HG03460 (cell line): Measurements from ENCODE around the gene ICA1.
"Not testable (repeated sequence)": the region's sequence is repeated elsewhere in the genome, so short reads cannot be mapped to it uniquely, and the experiment has no call there.

Experiments used
- ATAC-seq: cut with Tn5 transposase; IDR thresholded peaks from one replicate; pipeline ENCODE4 v1.9.1; 2021; ENCODE audit not compliant: unreplicated experiment

The ICA1 gene

DNA sequence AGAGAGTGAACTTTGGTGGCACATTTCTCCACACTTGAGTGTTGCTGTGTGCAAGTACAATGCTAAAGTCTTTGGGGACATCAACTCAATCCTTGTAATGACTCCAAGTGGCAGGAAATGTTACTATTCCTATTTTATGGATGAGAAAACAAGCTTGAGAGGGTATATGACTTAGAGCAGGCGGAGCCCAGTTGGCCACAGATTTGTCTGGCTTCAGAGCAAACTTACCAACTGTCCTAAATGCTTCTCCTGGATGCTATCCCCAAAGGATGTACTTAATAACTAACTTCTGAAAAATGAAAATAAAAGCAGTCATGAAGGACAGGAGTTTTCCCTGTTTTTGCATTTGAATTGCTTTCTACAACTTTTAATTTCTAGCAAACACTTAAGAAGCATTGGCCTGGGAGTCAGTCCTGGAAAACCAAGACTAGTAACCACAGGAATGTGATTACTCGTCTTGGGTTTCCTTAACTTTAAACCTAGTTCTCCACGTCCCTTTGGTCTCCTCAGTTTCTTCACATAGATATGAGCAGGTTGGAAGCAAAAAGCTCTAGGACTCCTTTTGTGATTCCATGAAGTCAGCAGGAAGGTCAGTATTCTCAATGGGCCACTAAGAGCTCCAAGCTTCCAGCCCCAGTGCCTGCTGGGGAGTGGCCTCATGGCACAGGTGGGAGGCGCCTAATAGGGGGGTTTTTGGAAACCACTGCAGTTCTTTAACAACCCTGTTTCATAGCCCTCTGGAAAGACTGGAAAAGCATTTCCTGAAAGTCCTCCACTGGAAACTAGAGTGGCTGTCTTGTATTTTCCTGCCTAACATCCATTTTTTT is 152.6 kb downstream of the ICA1 start:
- ATAC-seq, result no peak

DNA sequence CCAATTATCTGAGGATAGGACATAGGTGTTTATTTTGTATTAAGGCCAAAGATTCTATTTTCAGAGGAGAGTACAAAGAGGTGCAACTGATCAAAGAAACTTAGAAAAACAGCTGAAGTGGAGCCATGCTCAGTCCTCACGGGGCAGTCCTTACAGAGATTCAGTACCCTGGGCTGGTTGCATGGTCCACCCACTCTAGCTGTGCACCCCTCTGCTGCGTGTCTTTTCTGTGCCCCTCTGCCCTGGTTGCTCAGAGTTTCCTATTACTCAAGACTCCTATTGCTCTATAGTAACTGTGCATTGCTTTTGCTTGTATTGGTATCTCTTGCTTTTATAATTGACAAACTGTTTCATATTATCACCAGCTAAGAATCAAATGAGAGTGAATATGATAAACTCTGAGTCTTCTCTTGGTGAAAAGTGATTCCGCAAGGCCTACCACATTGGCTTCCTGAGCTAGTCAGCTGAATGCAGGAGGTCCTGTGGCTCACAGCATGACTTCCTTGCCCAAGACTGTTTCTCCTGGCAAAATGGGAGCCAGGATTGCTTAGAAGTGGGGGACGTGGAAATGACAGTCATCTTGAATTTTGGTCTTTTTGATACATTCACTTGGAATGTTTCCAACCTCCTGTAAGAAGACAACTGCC is 156.4 kb downstream of the ICA1 start:
- no peak for ATAC-seq

GRCh38 chr7:8103282-8103681 is 158.7 kb downstream of the ICA1 start:
- no peak for ATAC-seq

DNA sequence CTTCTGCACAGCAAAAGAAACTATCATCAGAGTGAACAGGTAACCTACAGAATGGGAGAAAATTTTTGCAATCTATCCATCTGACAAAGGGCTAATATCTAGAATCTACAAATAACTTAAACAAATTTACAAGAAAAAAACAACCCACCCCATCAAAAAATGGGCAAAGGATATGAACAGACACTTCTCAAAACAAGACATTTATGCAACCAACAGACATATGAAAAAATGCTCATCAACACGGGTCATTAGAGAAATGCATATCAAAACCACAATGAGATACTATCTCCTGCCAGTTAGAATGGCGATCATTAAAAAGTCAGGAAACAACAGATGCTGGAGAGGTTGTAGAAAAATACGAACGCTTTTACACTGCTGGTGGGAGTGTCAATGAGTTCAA is 160.7 kb downstream of the ICA1 start:
- not testable (repeated sequence) for ATAC-seq

GRCh38 chr7:8094164-8095140 is 167.5 kb downstream of the ICA1 start:
- no peak for ATAC-seq

DNA sequence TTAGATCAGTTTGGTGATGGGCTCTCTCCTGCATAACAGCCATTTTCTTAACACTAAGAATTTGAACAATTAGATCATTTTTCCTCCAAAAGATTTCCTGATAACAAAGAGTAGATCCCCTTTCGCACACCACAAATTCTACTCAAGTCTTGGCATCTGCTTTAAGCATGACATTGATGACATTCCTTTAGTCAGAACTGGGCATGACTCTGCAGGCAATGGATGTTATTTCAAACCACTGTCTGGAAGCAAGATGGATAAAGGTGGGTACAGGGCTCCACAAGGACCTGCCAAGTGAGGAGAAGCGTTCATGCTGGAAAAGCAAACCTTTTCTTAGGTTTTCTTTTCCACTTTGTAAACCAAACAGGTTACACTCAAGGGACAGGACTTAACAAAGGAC is 169.8 kb downstream of the ICA1 start:
- no peak for ATAC-seq

DNA sequence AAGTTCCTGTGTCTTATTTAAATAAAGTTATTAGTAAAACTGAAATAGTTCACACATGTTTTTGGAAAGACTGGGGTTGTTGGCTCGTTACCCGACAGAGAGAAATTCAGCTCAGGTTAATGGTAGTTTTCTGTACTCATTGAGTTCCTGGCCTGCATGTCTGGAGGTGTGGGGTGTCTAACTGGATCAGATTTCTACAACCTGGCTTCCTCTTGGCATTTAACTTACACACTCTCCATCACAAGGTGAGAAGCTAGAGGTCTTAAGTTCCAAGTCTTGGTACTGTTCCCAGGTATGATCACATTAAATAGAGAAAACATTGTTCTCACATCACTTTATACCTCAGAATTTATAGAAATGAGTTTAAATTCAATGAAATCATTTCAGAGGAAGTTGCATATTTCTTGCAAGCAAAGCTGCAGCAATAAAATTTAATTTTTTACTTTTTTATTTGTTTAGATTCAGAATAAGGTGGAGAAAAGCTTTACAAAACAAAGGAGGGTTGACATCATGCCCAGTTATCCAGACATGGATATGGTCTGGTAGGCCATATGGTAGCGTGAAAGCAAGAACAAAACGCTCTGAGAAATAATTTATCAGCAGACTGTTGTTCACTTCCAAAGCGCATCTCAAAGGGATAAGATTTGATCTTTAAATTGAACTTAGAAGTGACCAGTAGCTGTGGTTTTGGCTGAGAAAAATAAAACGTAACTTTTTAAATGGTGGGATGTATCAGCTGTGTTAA is 172.8 kb downstream of the ICA1 start:
- no peak for ATAC-seq

GRCh38 chr7:8086239-8086638 is 175.7 kb downstream of the ICA1 start:
- no peak for ATAC-seq

GRCh38 chr7:8085420-8085819 is 176.5 kb downstream of the ICA1 start:
- no peak for ATAC-seq

DNA sequence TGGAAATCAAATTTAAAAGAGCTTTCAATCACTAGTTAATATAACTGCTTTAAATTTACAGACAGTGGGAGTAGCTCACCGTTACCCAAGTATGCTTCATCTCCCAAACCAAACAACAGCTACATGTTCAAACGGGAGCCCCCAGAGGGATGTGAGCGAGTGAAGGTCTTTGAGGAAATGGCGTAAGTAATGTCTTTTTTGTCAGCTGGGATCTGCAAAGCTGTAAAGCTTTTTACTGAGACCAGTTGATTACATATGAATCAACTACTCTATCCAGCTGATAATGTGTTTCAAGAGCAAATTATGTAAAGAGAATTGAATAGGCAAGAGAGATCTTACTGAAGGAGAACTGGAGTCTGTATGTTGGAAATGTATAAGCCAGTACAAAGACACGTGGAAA is 177.1 kb downstream of the ICA1 start:
- no peak for ATAC-seq

GRCh38 chr7:8082762-8083161 is 179.2 kb downstream of the ICA1 start:
- ATAC-seq, result no peak

GRCh38 chr7:8078418-8078817 is 183.5 kb downstream of the ICA1 start:
- ATAC-seq, result no peak

GRCh38 chr7:8070451-8071180 is 191.4 kb downstream of the ICA1 start:
- no peak for ATAC-seq

DNA sequence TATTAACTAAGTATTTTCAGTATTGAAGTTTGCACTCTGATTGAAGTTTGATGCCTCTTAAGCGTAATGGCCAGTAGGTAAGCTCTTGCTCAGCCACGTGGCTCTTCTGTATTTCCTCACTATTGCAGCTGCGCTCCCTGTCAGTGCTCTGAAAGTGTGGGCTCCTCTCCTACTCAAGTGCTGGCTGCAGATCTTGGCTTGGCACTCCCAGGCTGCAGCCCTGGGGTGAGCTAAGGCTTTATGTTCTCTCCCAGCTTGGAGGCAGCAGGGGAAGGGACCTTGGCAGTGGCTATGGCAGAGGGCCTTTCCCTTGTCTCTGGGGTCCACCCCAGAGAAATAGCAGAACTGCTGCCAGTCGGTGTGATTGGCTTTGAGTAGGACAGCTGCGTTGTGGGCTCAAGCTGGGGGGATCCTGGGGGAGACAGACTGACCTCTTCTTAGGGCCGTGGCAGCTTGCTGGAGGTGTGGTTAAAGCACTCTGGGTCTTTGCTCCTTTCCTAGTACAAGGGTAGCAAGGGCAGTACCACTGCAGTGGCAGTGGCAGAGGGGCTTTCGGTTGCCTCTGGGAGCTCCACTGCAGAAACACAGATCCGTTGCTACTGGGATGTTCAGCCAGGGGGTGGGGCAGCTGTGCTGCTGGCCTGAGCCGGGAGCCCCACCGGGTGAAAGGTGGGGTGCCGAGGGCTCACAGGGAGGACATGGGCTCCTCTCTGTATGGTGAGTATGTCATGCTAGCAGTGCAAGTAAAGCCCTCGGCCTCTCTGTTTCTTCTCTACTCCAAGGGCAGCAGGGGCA is 192.9 kb downstream of the ICA1 start:
- no peak for ATAC-seq

DNA sequence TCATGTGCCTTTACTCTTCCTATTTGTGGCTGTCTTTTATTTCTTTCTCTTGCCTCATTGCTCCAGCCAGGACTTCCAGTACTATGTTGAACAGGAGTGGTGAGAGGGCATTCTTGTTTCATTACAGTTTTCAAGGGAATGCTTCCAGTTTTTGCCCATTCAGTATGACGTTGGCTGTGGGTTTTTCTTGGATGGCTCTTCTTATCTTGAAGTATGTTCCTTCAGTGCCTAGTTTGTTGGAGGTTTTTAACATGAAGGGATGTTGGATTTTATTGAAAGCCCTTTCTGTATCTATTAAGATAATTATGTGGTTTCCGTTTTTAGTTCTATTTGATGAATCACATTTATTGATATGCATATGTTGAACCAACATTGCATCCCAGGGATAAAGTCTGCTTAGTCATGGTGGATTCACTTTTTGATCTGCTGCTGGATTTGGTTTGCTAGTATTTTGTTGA is 196.6 kb downstream of the ICA1 start:
- no peak for ATAC-seq

GRCh38 chr7:8064828-8065227 is 197.1 kb downstream of the ICA1 start:
- no peak for ATAC-seq

DNA sequence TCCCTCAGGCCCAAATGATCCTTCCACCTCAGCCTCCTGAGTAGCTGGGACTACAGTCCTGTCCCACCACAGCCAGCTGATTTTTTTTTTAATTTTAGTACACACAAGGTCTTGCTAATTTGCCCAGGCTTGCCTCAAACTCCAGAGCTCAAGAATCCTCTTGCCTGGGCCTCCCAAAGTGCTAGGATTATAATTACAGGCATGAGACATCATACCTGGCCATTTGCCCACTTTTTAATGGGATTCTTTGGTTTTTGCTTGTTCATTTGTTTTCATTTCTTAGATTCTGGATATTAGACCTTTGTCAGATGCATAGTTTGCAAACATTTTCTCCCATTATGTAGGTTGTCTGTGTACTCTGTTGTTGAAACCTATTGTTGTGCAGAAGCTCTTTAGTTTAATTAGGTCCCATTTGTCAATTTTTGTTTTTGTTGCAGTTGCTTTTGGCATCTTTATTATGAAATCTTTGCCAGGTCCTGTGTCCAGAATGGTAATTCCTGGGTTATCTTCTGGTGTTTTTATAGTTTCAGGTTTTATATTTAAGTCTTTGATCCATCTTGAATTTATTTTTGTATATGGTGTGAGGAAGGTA is 198.2 kb downstream of the ICA1 start:
- no peak for ATAC-seq

DNA sequence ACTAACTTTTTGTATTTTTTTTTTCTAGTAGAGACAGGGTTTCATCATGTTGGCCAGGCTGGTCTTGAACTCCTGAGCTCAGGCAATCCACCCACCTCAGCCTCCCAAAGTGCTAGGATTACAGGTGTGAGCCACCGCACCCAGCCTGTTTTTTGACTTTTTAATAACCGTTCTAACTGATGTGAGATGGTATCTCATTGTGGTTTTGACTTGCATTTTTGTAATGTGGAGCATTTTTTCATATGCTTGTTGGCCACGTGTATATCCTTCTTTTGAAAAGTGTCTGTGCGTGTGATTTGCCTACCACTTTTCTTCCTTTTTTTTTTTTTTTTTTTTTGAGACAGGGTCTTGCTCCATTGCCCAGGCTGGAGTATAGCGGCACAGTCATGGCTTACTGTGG is 198.7 kb downstream of the ICA1 start:
- not testable (repeated sequence) for ATAC-seq
